Liver (tissue), 3 donors: ENCODE measurements around the gene GRIP1.

Experiments
- FOXA1 ChIP-seq: IDR thresholded peaks from 2 replicates; pipeline ENCODE4 v1.6.1; 2016; ENCODE audit warnings: antibody characterized with exemption
- HNF4A ChIP-seq, 2 donors: conservative IDR thresholded peaks; 2 replicates each; pipeline ENCODE4 v1.6.1; 2016; ENCODE audit warnings: antibody characterized with exemption in 2 of 2, mild to moderate bottlenecking in 2 of 2
- JUND ChIP-seq, 2 donors: IDR thresholded peaks; 2 replicates each; pipeline ENCODE4 v1.6.1; 2016; ENCODE audit warnings: antibody characterized with exemption in 2 of 2
- NR2F2 ChIP-seq: IDR thresholded peaks from 2 replicates; pipeline ENCODE4 v1.6.1; 2016; ENCODE audit warnings: antibody characterized with exemption
- RAD21 ChIP-seq, 2 donors: IDR thresholded peaks; 2 replicates each; pipeline ENCODE4 v1.6.1; 2016; ENCODE audit warnings: antibody characterized with exemption in 2 of 2, mild to moderate bottlenecking in 2 of 2
- YY1 ChIP-seq: IDR thresholded peaks from 2 replicates; pipeline ENCODE4 v1.6.1; 2016; ENCODE audit warnings: antibody characterized with exemption, mild to moderate bottlenecking
- TF ChIP-seq, protein P1 (sequence below): fragments of 150-350 bp; IDR thresholded peaks from 2 replicates; pipeline ENCODE4 v1.5.1; 2017; ENCODE audit warnings: improper control_type of control experiment, low read depth, low read length; ENCODE audit not compliant: missing input control
- TF ChIP-seq, protein P2 (sequence below): IDR thresholded peaks from 2 replicates; pipeline ENCODE4 v1.6.1; 2016; ENCODE audit warnings: antibody characterized with exemption, mild to moderate bottlenecking
- TF ChIP-seq, protein P3 (sequence below): IDR thresholded peaks from 2 replicates; pipeline ENCODE4 v1.6.1; 2016; ENCODE audit warnings: antibody characterized with exemption
- donor health status: healthy.
- donor health status: healthy.

DNA sequence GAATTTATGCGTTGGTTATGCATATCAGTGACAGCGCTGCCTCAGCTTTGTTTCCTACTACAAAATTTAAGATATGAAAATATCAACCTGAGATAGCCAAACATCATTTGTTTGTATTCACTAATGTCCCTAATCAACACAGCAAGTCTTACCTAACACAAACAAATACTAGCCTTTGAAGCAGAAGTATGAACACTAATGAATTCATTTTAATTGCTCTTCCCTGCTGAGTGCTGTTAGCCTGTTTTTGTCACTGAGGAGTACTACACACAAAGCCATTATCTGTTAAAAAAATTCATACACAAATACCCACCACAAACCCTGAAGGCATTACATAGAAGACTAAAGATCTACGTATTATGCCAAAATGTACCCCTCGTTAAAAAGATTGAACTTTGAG is 225.8 kb downstream of the GRIP1 start:
- TF ChIP-seq, protein P1, sequence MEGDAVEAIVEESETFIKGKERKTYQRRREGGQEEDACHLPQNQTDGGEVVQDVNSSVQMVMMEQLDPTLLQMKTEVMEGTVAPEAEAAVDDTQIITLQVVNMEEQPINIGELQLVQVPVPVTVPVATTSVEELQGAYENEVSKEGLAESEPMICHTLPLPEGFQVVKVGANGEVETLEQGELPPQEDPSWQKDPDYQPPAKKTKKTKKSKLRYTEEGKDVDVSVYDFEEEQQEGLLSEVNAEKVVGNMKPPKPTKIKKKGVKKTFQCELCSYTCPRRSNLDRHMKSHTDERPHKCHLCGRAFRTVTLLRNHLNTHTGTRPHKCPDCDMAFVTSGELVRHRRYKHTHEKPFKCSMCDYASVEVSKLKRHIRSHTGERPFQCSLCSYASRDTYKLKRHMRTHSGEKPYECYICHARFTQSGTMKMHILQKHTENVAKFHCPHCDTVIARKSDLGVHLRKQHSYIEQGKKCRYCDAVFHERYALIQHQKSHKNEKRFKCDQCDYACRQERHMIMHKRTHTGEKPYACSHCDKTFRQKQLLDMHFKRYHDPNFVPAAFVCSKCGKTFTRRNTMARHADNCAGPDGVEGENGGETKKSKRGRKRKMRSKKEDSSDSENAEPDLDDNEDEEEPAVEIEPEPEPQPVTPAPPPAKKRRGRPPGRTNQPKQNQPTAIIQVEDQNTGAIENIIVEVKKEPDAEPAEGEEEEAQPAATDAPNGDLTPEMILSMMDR: no peak
- TF ChIP-seq JUND (IDR thresholded peaks at IDR 0.05) (no peak), NR2F2 (no peak), YY1 (no peak), RAD21 (IDR thresholded peaks at IDR 0.05) (no peak), HNF4A (conservative IDR thresholded peaks at IDR 0.05) (no peak), FOXA1 (no peak)
- TF ChIP-seq, protein P2, sequence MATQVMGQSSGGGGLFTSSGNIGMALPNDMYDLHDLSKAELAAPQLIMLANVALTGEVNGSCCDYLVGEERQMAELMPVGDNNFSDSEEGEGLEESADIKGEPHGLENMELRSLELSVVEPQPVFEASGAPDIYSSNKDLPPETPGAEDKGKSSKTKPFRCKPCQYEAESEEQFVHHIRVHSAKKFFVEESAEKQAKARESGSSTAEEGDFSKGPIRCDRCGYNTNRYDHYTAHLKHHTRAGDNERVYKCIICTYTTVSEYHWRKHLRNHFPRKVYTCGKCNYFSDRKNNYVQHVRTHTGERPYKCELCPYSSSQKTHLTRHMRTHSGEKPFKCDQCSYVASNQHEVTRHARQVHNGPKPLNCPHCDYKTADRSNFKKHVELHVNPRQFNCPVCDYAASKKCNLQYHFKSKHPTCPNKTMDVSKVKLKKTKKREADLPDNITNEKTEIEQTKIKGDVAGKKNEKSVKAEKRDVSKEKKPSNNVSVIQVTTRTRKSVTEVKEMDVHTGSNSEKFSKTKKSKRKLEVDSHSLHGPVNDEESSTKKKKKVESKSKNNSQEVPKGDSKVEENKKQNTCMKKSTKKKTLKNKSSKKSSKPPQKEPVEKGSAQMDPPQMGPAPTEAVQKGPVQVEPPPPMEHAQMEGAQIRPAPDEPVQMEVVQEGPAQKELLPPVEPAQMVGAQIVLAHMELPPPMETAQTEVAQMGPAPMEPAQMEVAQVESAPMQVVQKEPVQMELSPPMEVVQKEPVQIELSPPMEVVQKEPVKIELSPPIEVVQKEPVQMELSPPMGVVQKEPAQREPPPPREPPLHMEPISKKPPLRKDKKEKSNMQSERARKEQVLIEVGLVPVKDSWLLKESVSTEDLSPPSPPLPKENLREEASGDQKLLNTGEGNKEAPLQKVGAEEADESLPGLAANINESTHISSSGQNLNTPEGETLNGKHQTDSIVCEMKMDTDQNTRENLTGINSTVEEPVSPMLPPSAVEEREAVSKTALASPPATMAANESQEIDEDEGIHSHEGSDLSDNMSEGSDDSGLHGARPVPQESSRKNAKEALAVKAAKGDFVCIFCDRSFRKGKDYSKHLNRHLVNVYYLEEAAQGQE: no peak
- TF ChIP-seq, protein P3, sequence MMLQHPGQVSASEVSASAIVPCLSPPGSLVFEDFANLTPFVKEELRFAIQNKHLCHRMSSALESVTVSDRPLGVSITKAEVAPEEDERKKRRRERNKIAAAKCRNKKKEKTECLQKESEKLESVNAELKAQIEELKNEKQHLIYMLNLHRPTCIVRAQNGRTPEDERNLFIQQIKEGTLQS: no peak
